Coronary artery (tissue), 2 donors: ENCODE results near the gene NEUROG1.
A peak's percentile ranks its signal among the peaks of the same experiment; 100 is the strongest.

Experiments used
- DNase-seq: peaks from one replicate; pipeline ENCODE4 v3.0.0-alpha.2; 2017; ENCODE audit warnings: low spot score
- H3K27ac ChIP-seq, 2 donors: fragments of 200-600 bp; sonication (generic); one replicate each; pipeline ENCODE4 v1.5.1; 2016 to 2019
- H3K4me3 ChIP-seq: fragments of 200-600 bp; sonication (generic); 2 replicates; pipeline ENCODE4 v1.5.1; 2016; ENCODE audit warnings: mild to moderate bottlenecking, moderate library complexity
- TF ChIP-seq, protein P1 (sequence below): fragments of 200-600 bp; sonication (generic); IDR thresholded peaks from one replicate; pipeline ENCODE4 v1.5.1; 2019; ENCODE audit warnings: antibody characterized with exemption

Gene NEUROG1

GRCh38 chr5:135564331-135564730 is 28.6 kb upstream of the NEUROG1 start:
- TF ChIP-seq, protein P1, sequence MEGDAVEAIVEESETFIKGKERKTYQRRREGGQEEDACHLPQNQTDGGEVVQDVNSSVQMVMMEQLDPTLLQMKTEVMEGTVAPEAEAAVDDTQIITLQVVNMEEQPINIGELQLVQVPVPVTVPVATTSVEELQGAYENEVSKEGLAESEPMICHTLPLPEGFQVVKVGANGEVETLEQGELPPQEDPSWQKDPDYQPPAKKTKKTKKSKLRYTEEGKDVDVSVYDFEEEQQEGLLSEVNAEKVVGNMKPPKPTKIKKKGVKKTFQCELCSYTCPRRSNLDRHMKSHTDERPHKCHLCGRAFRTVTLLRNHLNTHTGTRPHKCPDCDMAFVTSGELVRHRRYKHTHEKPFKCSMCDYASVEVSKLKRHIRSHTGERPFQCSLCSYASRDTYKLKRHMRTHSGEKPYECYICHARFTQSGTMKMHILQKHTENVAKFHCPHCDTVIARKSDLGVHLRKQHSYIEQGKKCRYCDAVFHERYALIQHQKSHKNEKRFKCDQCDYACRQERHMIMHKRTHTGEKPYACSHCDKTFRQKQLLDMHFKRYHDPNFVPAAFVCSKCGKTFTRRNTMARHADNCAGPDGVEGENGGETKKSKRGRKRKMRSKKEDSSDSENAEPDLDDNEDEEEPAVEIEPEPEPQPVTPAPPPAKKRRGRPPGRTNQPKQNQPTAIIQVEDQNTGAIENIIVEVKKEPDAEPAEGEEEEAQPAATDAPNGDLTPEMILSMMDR, result no peak
- no peak for DNase-seq
- Histone ChIP-seq H3K4me3 (no peak overlapping the region), H3K27ac (no peak overlapping the region)

DNA sequence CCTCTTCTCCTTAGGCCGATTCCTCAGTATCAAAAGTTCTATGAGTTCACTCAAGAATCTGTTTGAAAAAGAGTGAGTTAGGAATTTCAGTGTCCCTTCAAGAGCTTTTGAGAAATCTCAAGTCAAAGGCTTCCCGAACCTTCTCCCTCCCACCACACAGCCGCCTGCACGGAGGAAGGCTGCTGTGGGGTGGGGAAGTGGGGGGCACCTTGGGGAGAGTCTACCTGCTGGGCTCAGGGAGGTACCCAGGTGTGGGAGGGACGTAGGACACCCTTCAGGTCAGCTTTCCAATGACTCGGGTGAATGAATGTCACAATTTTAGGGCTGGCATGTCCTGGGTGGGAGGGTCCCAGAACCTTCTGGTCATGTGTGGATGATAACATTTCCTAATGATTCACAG is 25.5 kb upstream of the NEUROG1 start:
- Histone ChIP-seq H3K27ac (no peak overlapping the region), H3K4me3 (no peak overlapping the region)
- no peak for DNase-seq
- TF ChIP-seq, protein P1, result no peak

DNA sequence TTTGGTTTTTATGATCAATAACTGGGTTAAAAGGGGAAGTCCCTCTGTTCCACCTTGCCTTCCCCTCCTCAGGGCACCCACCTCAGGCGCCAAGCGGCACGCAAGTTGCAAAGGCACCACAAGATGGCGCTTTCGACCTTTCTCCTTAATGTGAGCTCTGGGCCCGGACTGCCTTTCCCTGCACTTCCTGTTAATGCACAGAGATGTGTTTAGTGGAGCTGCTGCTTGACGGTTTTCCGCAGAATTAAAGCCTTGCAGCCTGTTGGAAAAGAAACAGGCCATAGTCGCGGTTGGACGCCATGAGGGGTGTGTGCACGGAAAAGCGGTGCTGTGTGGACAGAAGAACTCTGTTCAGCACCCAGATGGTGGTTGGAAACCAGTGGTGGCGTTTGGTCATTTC is 25.1 kb upstream of the NEUROG1 start:
- Histone ChIP-seq H3K4me3 (no peak overlapping the region), H3K27ac (no peak overlapping the region)
- no peak for DNase-seq
- TF ChIP-seq, protein P1, result peak; percentile 54

GRCh38 chr5:135559354-135559753 is 23.6 kb upstream of the NEUROG1 start:
- no peak overlapping the region for H3K27ac ChIP-seq
- H3K4me3 ChIP-seq, result no peak overlapping the region
- TF ChIP-seq, protein P1, result no peak
- no peak for DNase-seq

GRCh38 chr5:135557076-135557838 is 21.5 kb upstream of the NEUROG1 start:
- TF ChIP-seq, protein P1, result no peak
- Histone ChIP-seq H3K4me3 (no peak overlapping the region), H3K27ac (no peak overlapping the region)
- no peak for DNase-seq

- TF ChIP-seq, protein P1, result no peak
- H3K27ac ChIP-seq, result no peak overlapping the region
- DNase-seq, result no peak
- H3K4me3 ChIP-seq, result no peak overlapping the region
Observed at GRCh38 chr5:135556620-135557019, 20.9 kb upstream of the NEUROG1 start.

DNA sequence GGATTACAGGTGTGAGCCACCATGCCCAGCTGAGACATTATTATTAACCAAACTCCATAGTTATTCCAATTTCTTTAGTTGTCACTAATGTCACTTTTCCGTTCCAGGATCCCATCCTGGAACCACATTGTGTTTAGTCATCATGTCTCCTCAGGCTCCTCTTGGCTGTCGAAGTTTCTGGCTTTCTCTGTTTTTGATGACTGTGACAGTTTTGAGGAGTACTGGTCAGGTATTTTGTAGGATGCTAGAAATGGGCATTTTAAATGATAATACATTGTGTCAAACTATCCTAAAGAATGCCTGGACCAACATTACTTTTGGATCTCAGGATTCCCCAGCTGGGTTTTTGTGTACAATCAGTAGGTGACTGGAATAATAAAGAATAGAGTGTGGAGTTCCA is 19.8 kb upstream of the NEUROG1 start:
- Histone ChIP-seq H3K4me3 (no peak overlapping the region), H3K27ac (no peak overlapping the region)
- DNase-seq, result no peak
- TF ChIP-seq, protein P1, result no peak
